NCI-H2227 treated with DMSO at 0.1 percent for 48 hours (cell line): ENCODE measurements around the gene TTC24.
"Not testable (repeated sequence)": the region's sequence is repeated elsewhere in the genome, so short reads cannot be mapped to it uniquely, and the experiment has no call there.

Experiments
- DNase-seq: peaks from one replicate; lab custom pipeline; 2025; lab: John Stamatoyannopoulos, UW

The TTC24 gene

DNA sequence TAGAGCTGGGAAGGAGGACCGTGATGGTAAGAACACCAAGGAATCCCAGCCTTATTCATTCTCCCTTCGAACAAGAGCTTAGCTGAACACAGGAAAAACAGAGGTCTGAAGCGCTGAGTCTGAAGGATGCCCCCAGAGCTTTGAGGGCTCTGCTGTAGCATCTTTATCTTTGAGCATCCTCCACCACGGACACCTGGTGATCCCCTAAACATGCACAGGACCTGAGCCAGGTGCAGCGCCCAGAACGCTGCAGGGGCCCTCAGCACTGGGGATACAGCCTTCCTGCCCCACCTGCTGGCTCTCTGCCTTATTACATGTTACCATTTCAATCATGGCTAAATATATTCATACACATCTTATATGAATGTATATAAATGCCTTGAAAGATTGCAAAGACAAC is 29.5 kb downstream of the TTC24 start:
- peak; percentile 25 for DNase-seq

GRCh38 chr1:156610072-156610471 is 30.5 kb downstream of the TTC24 start:
- not testable (repeated sequence) for DNase-seq

- no peak for DNase-seq
These were observed 33.1 kb downstream of the TTC24 start for GRCh38 chr1:156612666-156613065.

DNA sequence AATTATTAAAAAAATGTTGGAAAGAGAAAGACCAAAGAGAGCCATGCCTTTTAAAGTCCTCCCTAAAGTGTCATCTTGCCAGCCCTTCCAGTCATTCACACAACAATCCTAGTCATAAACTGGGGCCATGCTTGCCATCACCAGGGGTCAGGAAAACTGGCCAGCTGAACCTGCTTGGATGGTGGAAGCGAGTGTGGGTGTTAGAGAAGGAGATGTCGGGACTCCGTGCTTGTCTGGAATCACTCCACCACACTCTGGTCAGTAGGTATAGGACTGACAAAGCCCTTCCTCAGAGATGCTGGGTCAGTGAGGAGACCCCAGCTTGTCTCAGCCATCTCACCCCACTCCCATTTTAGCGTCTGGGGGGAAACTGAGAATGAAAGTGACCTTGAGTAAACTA is 36.4 kb downstream of the TTC24 start:
- DNase-seq = peak; percentile 58

GRCh38 chr1:156616463-156616862 is 36.9 kb downstream of the TTC24 start:
- peak; percentile 87 for DNase-seq

GRCh38 chr1:156618853-156619581 is 39.5 kb downstream of the TTC24 start, which contains the start of gene HAPLN2:
Gene HAPLN2 (plus strand): TSS chr1:156619415. CDS start chr1:156623491, 4,076 bp downstream.
- DNase-seq = peak; percentile 28

- DNase-seq = no peak
These were observed 40.0 kb downstream of the TTC24 start for GRCh38 chr1:156619582-156619955.

GRCh38 chr1:156622581-156623297 is 43.2 kb downstream of the TTC24 start:
- no peak for DNase-seq

- peak; percentile 19 for DNase-seq
These were observed 44.7 kb downstream of the TTC24 start for GRCh38 chr1:156623946-156624813.

- no peak for DNase-seq
These were observed 45.4 kb downstream of the TTC24 start for GRCh38 chr1:156624814-156625435.

DNA sequence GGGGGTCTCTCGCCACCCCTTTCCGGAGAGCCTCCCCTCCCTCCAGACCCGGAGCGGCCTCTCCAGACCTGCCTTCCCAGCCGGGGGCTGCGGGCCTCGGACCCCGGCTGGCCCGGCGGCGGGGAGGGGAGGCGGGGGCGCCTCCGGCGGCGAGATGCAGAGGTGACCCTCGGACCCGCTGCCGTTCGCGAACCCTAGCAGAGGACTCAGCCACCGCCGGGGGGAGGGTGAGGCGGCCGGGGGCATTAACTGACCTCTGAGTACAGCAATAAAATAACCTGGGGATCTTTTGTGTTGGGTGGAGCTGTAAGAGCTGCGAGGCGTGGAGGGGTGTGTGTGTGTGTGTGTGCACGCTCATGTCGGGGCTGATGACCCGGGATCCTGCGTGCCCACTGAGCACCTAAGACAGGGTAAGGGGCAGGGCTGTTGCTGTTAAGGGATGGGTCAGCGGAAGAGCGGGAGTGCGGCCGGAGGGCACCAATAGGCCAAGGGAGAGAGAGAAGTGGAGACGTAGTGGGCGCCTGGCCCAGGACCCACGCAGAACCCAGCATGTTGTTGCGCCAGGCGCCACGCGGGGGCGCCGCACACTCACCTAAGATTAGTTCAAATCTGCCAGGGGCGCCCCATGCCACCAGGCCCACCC is 46.0 kb downstream of the TTC24 start:
- no peak for DNase-seq

DNA sequence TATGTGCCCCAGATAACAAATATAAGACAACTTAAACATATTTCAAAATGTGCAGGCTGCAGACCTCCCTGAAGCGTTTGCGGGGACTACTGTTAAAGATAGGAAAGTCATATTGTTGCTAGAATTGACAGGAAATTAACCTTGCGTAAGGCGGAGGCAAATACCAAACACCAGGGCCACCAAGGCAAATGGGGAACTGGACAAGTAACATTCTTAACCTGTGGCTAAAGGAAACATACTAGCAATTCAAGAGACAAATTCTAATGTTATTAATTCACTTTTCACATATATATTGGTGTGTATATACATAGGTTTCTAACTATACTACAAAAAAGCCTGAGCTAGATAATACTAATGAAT is 46.5 kb downstream of the TTC24 start:
- peak; percentile 16 for DNase-seq

GRCh38 chr1:156627313-156627880 is 47.9 kb downstream of the TTC24 start:
- DNase-seq = peak; percentile 57

DNA sequence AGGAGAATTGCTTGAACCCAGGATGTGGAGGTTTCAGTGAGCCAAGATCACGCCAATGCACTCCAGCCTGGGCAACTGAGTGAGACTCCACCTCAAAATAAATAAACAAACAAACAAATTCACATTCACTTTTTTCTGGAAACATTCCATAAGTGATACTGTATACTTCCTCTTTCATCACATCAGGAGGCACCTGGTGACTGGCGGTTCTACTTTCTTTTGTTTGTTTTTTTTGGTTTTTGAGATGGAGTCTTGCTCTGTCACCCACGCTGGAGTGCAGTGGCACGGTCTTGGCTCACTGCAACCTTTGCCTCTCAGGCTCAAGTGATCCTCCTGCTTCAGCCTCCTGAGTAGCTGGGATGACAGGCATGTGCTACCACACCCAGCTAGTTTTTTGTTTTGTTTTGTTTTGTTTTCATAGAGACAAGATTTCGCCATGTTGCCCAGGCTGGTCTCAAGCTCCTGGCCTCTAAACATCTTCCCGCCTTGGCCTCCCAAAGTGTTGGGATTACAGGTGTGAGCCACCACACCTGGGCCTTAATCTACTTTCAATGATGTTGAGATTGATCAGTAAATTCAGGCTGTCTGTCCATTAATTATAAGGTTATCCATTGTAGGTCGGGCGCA is 50.4 kb downstream of the TTC24 start:
- no peak for DNase-seq

- DNase-seq = not testable (repeated sequence)
These were observed 51.6 kb downstream of the TTC24 start for GRCh38 chr1:156631152-156631551.

DNA sequence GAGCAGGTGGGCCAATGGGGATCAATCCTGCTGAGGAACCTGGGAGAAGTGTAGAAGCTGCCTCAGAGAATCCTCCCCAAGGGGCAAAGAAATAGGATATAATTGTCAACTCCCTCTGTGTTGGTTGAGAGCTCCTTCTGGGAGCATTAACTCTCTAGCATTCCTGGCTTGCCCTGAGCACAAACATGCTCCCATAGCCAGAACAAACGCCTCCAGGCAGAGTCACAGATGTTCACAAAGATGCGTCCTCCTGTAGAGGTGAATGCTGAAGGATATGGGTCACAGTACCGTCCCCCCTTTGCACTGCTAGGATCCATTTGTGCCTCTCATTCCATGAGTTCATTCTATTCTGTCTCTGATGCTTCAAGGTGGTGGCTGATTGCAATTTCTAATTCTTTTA is 52.8 kb downstream of the TTC24 start:
- DNase-seq = no peak
